SK-N-MC (cell line): ENCODE measurements around the gene AKT2.

Source experiments
- DNase-seq: peaks from one replicate; pipeline ENCODE4 v3.0.0-alpha.2; 2011; ENCODE audit warnings: low read depth, low spot score
- H3K27ac ChIP-seq: fragments of 200-600 bp; sonication (generic); 2 replicates; pipeline ENCODE4 v1.5.1; 2016; ENCODE audit warnings: mixed run types
- H3K36me3 ChIP-seq: fragments of 200-600 bp; sonication (generic); 2 replicates; pipeline ENCODE4 v1.6.1; 2017; ENCODE audit warnings: antibody characterized with exemption, low read length, mixed read lengths; ENCODE audit not compliant: insufficient read depth
- H3K4me3 ChIP-seq: fragments of 200-600 bp; sonication (generic); 2 replicates; pipeline ENCODE4 v1.5.1; 2016
- H3K9ac ChIP-seq: fragments of 200-600 bp; sonication (generic); 2 replicates; pipeline ENCODE4 v1.8.0; 2017; ENCODE audit warnings: mixed run types, mixed read lengths; ENCODE audit not compliant: insufficient read length
- H3K9me3 ChIP-seq: fragments of 200-600 bp; sonication (generic); 2 replicates; pipeline ENCODE4 v1.6.1; 2017; ENCODE audit warnings: low read depth, mild to moderate bottlenecking, antibody characterized with exemption, low read length, moderate library complexity, mixed read lengths
- EZH2 ChIP-seq: fragments of 200-600 bp; sonication (generic); IDR thresholded peaks from one replicate; pipeline ENCODE4 v1.6.1; 2017; ENCODE audit warnings: antibody characterized with exemption
- FOXP2 ChIP-seq: optimal IDR thresholded peaks from 2 replicates; pipeline ENCODE3; 2011; ENCODE audit warnings: mild to moderate bottlenecking, moderate library complexity; ENCODE audit not compliant: insufficient read depth; ENCODE audit errors: extremely low read length, control extremely low read depth
- POLR2AphosphoS5 ChIP-seq: IDR thresholded peaks from 2 replicates; pipeline ENCODE4 v1.6.1; 2012; ENCODE audit warnings: mild to moderate bottlenecking, low read depth, low read length, borderline replicate concordance

The AKT2 gene

GRCh38 chr19:40247178-40247577, 38.0 kb downstream of the AKT2 start:
- Histone ChIP-seq H3K9ac (no peak overlapping the region), H3K36me3 (peaks cover 5% of the 10 kb centered on the region; the same call in 1 of the 2 replicates), H3K4me3 (no peak overlapping the region), H3K9me3 (no peaks in the 10 kb centered on the region), H3K27ac (no peak overlapping the region)
- TF ChIP-seq FOXP2 (no peak), EZH2 (no peak), POLR2AphosphoS5 (no peak)
- no peak for DNase-seq

GRCh38 chr19:40246292-40247073, 38.7 kb downstream of the AKT2 start:
- Histone ChIP-seq H3K36me3 (peaks cover 10% of the 10 kb centered on the region; the same call in 1 of the 2 replicates), H3K9ac (no peak overlapping the region), H3K4me3 (no peak overlapping the region), H3K27ac (no peak overlapping the region), H3K9me3 (no peaks in the 10 kb centered on the region)
- no peak for DNase-seq
- TF ChIP-seq POLR2AphosphoS5 (no peak), FOXP2 (no peak), EZH2 (no peak)

GRCh38 chr19:40245506-40246128, 39.5 kb downstream of the AKT2 start:
- Histone ChIP-seq H3K9ac (no peak overlapping the region), H3K9me3 (no peaks in the 10 kb centered on the region), H3K36me3 (peaks cover 8% of the 10 kb centered on the region; the same call in 1 of the 2 replicates), H3K27ac (peak overlapping the region; percentile 36; the same call in 1 of the 2 replicates), H3K4me3 (no peak overlapping the region)
- no peak for DNase-seq
- no peak for TF ChIP-seq EZH2
- no peak for TF ChIP-seq FOXP2
- TF ChIP-seq POLR2AphosphoS5: no peak

GRCh38 chr19:40244579-40245317, 40.4 kb downstream of the AKT2 start:
- Histone ChIP-seq H3K36me3 (peaks cover 13% of the 10 kb centered on the region; the same call in 1 of the 2 replicates), H3K4me3 (no peak overlapping the region), H3K9ac (no peak overlapping the region), H3K27ac (peak overlapping the region; percentile 36; the same call in 1 of the 2 replicates), H3K9me3 (no peaks in the 10 kb centered on the region)
- DNase-seq: no peak
- no peak for TF ChIP-seq POLR2AphosphoS5
- TF ChIP-seq EZH2: no peak

- Histone ChIP-seq H3K9me3 (no peaks in the 10 kb centered on the region), H3K4me3 (no peak overlapping the region), H3K9ac (no peak overlapping the region), H3K27ac (no peak overlapping the region), H3K36me3 (peaks cover 24% of the 10 kb centered on the region; the same call in 1 of the 2 replicates)
- DNase-seq: no peak
- TF ChIP-seq EZH2 (no peak), FOXP2 (no peak)
Observed at GRCh38 chr19:40243181-40243580, 42.0 kb downstream of the AKT2 start.

- TF ChIP-seq EZH2 (no peak), FOXP2 (no peak), POLR2AphosphoS5 (no peak)
- no peak for DNase-seq
- Histone ChIP-seq H3K27ac (no peak overlapping the region), H3K36me3 (peaks cover 30% of the 10 kb centered on the region; the same call in 1 of the 2 replicates), H3K9ac (no peak overlapping the region), H3K4me3 (no peak overlapping the region), H3K9me3 (no peaks in the 10 kb centered on the region)
Observed at GRCh38 chr19:40242480-40242879, 42.7 kb downstream of the AKT2 start.

- Histone ChIP-seq H3K36me3 (peaks cover 33% of the 10 kb centered on the region; the same call in 1 of the 2 replicates), H3K9ac (no peak overlapping the region), H3K9me3 (no peaks in the 10 kb centered on the region), H3K27ac (no peak overlapping the region), H3K4me3 (no peak overlapping the region)
- DNase-seq: no peak
- TF ChIP-seq EZH2 (no peak), POLR2AphosphoS5 (no peak)
Observed at GRCh38 chr19:40241809-40242384, 43.2 kb downstream of the AKT2 start.
